GM19455 (cell line): ENCODE data around the gene DGCR2.

Experiments used
- ATAC-seq: cut with Tn5 transposase; IDR thresholded peaks from one replicate; pipeline ENCODE4 v1.9.1; 2021; ENCODE audit not compliant: unreplicated experiment

The DGCR2 gene

DNA sequence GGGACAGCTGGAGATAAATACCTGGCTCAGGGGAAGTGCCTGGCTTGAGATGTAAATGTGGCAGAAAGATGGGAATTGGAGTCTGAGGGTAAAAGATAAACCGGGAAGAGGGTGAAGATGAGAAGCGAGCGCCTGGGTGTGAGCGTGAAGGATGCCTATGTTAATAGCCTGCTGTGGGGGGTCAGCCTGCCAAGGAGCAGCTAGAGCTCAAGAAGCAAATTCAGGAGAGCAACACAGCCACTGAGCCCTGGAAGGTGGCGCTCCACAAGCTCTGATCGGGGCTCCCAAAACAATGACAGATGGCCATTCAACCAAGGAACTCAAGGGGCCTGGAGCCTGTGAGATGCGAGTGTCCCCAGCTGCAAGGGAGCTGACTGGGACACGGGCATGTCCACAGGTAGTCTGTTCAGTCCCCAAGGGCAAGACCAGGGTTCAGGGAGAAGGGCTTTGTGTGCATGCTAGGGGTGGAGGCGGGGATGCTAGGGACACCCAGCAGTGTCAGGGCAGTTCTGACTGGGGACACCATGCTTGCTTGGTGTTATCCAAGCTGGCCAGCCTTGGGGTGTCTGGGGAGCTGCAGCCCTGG is 25.1 kb upstream of the DGCR2 start:
- no peak for ATAC-seq

- no peak for ATAC-seq
Observed at GRCh38 chr22:19146215-19146968, 24.2 kb upstream of the DGCR2 start.

GRCh38 chr22:19143967-19144400 is 21.8 kb upstream of the DGCR2 start:
- ATAC-seq = no peak

- ATAC-seq = no peak
Observed at GRCh38 chr22:19143212-19143611, 21.0 kb upstream of the DGCR2 start.

GRCh38 chr22:19142394-19142793 is 20.2 kb upstream of the DGCR2 start:
- no peak for ATAC-seq

DNA sequence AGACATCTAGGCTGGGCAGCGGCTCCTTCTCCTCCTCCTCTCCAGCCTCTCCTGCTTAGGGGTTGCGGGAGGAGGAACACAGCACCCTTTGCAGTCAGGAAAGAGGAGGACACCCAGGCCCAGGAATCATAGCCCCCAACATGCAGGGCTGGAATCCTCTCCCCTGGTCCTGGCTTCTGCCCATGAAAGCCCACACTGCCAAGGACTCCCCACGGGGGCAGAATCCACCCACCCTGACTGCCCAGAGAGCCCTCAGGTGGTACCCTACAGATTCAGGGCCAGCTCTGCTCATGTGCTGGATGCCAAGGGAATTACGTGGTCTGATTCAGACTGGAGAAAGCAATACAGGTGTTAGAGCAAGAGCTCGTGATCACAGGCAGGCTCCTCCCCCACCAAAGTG is 17.8 kb upstream of the DGCR2 start:
- no peak for ATAC-seq

DNA sequence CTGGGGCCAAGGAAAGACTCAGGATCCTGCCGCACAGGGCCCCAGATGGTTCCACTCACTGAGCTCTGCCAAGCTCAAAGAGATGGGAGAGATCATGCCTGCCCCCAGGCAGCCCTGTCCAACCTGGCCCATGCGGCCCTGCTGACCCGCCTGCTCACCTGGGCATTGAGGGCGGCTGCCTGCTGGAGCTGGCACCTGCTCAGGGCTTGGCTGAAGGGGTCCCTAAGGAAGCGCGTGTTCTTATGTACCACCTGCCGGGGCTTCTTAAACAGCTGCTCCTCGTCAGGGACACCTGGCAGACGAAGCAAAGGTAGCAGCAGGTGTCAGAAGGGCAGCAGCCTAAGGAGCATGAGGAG is 16.8 kb upstream of the DGCR2 start:
- no peak for ATAC-seq

- ATAC-seq = no peak
Observed at GRCh38 chr22:19138217-19139000, 16.2 kb upstream of the DGCR2 start.

DNA sequence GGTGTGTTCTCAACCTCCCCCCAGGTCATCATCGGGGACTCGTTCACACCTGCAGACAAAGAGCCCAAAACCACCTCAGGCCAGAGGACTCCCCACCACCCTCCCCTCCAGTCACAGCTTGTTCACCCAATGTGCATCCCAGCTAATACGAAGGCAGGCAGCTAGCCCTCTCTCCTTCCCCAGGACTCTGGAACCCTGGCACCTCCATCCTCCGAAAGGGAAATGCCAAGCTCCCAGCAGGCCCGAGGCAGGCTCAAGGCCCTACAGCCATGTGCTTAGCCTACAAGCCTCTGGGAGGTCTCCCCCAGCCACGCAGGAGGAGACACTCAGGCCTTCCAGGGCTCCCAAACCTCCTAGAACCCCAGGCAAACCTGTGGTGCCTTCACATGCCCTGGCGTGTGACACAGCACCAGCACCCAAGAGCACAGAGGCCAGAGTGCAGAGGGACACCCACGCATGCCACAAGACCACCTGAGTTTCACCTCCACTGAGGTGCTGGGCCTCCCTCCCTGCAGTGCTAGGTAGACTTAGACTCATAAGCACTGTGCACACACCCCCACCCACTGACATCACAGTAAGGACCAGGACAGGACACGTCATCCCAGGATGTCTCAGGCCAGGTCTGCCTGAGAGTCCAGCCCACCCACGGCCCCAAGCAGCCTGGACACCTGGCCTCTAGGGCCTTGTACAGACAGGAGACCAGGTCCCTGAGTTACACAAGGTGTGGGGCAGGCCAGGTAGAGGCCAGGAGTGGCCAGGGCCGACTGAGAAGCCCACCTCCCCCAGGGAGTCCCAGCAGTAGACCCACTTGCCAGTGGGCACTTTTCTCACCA is 15.4 kb upstream of the DGCR2 start:
- no peak for ATAC-seq

GRCh38 chr22:19136915-19137314 is 14.7 kb upstream of the DGCR2 start:
- ATAC-seq = no peak

GRCh38 chr22:19134874-19135273 is 12.7 kb upstream of the DGCR2 start:
- no peak for ATAC-seq

DNA sequence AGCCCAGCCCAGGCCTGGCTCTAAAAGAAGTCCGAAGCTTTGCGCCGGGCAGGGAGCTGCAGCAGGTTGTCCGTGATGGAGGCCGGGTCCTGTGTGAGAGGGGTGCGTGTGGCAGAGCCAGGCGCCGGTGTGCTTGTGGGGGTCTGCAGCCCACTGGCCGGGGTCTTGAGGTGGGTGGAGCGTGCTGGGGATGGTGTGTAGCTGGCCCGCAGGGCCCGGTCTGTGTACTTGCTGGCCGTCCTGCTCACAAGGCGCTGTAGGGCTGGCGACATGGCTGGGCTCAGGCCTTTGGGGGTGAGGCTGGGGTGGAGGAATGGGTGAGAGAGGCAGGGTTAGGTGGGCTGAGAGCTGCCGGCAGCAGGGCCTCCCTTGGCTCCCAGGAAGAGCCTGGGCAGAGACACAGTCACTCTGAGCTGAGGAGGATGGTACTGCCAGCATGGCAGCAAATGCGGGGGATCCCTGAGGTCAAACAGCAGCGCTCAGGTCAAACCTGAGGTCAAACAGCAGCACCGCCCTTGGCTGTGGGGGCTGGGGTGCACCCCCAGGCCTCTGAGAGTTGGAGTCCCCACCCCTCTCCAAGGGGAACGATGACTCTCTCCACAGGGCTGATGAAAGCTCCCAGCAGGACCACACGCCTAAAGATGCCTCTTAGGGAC is 12.1 kb upstream of the DGCR2 start:
- ATAC-seq = no peak

- no peak for ATAC-seq
Observed at GRCh38 chr22:19133561-19133960, 11.3 kb upstream of the DGCR2 start.

DNA sequence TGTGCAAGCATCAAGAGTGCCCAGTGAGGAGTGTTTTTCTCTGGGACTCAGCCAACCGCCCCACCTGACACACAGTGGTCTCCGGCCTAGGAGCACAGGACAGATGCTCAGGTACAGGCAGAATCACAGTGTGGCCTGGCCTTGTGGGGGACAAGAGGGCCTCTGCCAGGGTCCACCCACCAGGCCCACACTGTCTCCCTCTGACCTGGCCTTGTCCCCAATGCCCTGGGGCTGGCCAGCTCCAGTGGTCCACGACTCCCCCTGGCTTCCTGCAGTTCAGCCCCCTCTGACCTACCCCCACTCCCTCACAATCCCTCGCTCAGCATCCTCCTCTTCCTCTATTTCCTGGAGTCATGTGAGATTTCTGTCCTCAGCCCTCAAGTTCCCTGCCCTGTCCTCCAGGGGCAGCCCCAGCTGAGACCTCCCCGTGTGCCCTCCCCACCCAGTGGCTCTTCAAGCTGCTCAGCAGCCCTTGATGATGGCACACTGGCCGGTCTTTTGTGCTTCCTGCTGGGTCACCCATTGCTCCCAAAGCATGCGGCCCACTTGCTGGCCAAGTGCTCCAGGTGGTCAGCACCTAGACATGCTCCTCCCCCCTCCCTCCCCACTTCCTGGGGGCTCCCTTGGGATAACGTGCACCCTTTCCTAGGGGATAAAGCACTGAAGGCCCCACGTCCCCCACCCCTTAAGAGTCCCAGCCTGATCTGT is 10.6 kb upstream of the DGCR2 start:
- no peak for ATAC-seq

DNA sequence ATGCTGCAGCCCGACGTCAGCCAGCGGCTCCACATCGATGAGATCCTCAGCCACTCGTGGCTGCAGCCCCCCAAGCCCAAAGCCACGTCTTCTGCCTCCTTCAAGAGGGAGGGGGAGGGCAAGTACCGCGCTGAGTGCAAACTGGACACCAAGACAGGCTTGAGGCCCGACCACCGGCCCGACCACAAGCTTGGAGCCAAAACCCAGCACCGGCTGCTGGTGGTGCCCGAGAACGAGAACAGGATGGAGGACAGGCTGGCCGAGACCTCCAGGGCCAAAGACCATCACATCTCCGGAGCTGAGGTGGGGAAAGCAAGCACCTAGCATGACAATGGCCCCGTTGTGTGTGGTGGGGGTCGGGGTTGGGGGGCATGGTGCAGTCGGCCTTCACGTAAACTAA is 9.9 kb upstream of the DGCR2 start:
- ATAC-seq = no peak

DNA sequence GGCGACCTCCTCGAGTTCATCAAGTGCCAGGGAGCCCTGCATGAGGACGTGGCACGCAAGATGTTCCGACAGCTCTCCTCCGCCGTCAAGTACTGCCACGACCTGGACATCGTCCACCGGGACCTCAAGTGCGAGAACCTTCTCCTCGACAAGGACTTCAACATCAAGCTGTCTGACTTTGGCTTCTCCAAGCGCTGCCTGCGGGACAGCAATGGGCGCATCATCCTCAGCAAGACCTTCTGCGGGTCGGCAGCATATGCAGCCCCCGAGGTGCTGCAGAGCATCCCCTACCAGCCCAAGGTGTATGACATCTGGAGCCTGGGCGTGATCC is 9.4 kb upstream of the DGCR2 start:
- ATAC-seq = no peak

DNA sequence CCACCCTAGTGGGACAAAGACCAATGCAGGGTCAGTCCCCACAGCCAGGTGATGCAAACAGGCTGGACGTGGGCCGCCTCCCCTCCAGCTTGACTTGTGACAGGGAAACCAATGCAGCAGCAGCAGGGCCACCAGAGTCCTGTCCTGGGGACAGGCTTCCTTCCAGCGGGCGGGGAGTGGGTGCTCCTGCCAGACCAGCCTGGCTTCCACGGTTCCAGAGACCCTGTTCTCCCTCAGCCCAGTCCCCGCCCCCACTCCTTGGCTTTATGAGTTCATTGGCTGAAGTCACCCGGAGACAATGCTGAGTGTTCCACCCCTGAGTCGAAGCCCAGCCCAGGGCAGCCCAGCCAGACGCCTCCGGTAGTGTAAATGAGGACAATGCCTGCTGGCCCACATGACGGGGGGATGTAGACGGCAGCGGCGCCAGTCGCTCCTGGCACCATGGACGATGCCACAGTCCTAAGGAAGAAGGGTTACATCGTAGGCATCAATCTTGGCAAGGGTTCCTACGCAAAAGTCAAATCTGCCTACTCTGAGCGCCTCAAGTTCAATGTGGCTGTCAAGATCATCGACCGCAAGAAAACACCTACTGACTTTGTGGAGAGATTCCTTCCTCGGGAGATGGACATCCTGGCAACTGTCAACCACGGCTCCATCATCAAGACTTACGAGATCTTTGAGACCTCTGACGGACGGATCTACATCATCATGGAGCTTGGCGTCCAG is 8.9 kb upstream of the DGCR2 start, which contains the start of gene TSSK2:
TSSK2 (plus strand) TSS at position 350 of the 726 bp plus-strand sequence; CDS start at position 442, 92 bp downstream.
- ATAC-seq = no peak

DNA sequence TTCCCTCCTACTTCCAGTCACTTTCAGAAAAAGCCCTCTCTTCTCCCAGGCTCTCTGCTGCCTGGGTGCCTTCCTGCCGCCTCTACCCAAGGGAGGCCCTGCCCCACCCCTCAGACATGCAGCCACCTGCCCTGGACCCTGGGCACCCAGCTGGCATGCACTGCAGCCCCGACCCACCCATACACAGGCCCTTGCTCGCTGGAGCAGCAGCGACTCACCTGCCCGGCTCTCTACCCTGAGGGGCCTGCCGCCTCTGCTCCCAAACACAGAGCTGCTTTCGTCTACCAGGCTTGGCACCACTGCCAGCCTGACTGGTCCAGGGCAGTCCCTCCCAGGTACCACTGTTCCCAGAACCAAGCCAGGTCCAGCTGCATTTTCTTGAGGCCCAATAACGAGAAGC is 7.7 kb upstream of the DGCR2 start:
- ATAC-seq = no peak

DNA sequence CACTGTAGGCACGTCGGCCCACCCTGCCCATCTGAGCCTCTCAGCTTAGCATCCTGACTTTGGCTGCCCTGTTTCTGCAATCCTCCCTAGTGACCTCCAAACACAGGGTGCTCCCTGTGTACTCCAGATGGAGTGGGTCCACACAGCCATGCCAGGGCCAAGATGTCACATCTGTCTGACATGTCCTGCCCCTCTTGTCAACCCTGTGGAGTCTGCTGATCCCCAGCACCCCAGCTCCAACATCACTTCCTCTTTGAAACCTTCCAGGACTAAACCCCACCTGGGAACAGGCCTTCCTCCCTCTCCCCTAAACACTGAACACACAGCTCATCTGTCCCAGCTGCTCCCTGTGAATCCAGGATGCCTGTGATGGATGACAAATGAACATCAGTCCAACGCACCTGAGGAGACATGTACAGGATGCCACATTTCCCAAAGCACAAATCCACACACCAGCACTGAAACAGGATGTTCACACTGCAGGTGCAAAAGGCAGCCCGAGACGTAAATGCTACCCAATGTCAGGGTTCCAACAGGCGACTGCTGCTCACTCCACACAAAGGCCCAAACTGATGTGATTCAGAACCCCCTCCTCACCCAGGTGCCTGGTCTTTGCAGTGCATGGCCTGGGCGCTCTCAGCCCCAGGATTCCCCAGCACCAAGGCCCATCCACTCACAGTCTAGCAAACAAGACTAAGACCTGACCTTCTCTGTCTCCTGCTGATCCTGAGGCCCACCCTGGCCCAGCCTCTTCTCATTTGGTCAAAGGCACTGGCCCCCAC is 6.9 kb upstream of the DGCR2 start:
- no peak for ATAC-seq
